HepG2 (cell line): ENCODE measurements around the gene GNG13. TPM values are rescaled to one million over a fixed set of nuclear protein-coding genes. Genes with fewer than 3 reads are reported as not detected.

Source experiments
- AGO1 ChIP-seq: fragments of 200-400 bp; formaldehyde crosslinking; IDR thresholded peaks from 2 replicates; pipeline ENCODE4 v1.6.1; 2017; ENCODE audit warnings: mild to moderate bottlenecking, low read depth, low read length, moderate library complexity; ENCODE audit not compliant: poor library complexity, severe bottlenecking
- ARNT2 ChIP-seq: sonication (generic); formaldehyde crosslinking; IDR thresholded peaks from 2 replicates; pipeline ENCODE4 v1.8.0; 2022; ENCODE audit warnings: mild to moderate bottlenecking, low read depth, missing genetic modification reagents, moderate library complexity
- CEBPB ChIP-seq: IDR thresholded peaks from 2 replicates; pipeline ENCODE4 v1.6.1; 2011; ENCODE audit warnings: low read depth, low read length, improper control_type of control experiment, borderline replicate concordance
- CTCF ChIP-seq: sonication (generic); formaldehyde crosslinking; IDR thresholded peaks from 2 replicates; pipeline ENCODE4 v1.5.0; 2020; ENCODE audit warnings: mild to moderate bottlenecking, missing genetic modification reagents, moderate library complexity
- E2F5 ChIP-seq: sonication (generic); formaldehyde crosslinking; conservative IDR thresholded peaks from 2 replicates; pipeline ENCODE4 v1.4.0; 2020; ENCODE audit warnings: missing genetic modification reagents
- ETV5 ChIP-seq: IDR thresholded peaks from 2 replicates; pipeline ENCODE4 v1.6.1; 2018; ENCODE audit warnings: missing biosample characterization, missing genetic modification reagents, inconsistent platforms, borderline replicate concordance
- FOXC1 ChIP-seq: sonication (generic); formaldehyde crosslinking; IDR thresholded peaks from 2 replicates; pipeline ENCODE4 v1.8.0; 2022; ENCODE audit warnings: mild to moderate bottlenecking, missing genetic modification reagents, borderline replicate concordance
- IRF2 ChIP-seq: IDR thresholded peaks from 2 replicates; pipeline ENCODE4 v1.6.1; 2018; ENCODE audit warnings: missing genetic modification reagents, missing compliant biosample characterization
- MLLT10 ChIP-seq: sonication (generic); formaldehyde crosslinking; IDR thresholded peaks from 2 replicates; pipeline ENCODE4 v1.4.0; 2020; ENCODE audit warnings: missing genetic modification reagents
- MXI1 ChIP-seq: IDR thresholded peaks from 3 replicates; pipeline ENCODE4 v1.6.1; 2012; ENCODE audit warnings: low read depth, low read length, inconsistent platforms, borderline replicate concordance
- NFKBIZ ChIP-seq: IDR thresholded peaks from 2 replicates; pipeline ENCODE4 v1.6.1; 2018; ENCODE audit warnings: missing genetic modification reagents, missing compliant biosample characterization
- RXRB ChIP-seq: IDR thresholded peaks from 2 replicates; pipeline ENCODE4 v1.6.1; 2016; ENCODE audit warnings: borderline replicate concordance, missing genetic modification reagents, missing compliant biosample characterization
- SNAPC2 ChIP-seq: sonication (generic); formaldehyde crosslinking; IDR thresholded peaks from 2 replicates; pipeline ENCODE4 v1.8.1; 2022; ENCODE audit warnings: mild to moderate bottlenecking, missing genetic modification reagents
- SSRP1 ChIP-seq: IDR thresholded peaks from 2 replicates; pipeline ENCODE4 v1.6.1; 2016; ENCODE audit warnings: control low read depth
- TARDBP ChIP-seq: sonication (generic); formaldehyde crosslinking; IDR thresholded peaks from 2 replicates; pipeline ENCODE4 v1.8.0; 2022; ENCODE audit warnings: mild to moderate bottlenecking, missing genetic modification reagents
- ZMAT5 ChIP-seq: sonication (generic); formaldehyde crosslinking; IDR thresholded peaks from 2 replicates; pipeline ENCODE4 v1.5.0; 2020; ENCODE audit warnings: mild to moderate bottlenecking, low read depth, missing genetic modification reagents, borderline replicate concordance
- ZNF513 ChIP-seq: sonication (generic); formaldehyde crosslinking; conservative IDR thresholded peaks from 2 replicates; pipeline ENCODE4 v1.5.0; 2020; ENCODE audit warnings: missing genetic modification reagents
- ZNF891 ChIP-seq: sonication (generic); formaldehyde crosslinking; IDR thresholded peaks from 2 replicates; pipeline ENCODE4 v1.5.0; 2020; ENCODE audit warnings: mild to moderate bottlenecking, missing genetic modification reagents
- ZSCAN22 ChIP-seq: sonication (generic); formaldehyde crosslinking; IDR thresholded peaks from 2 replicates; pipeline ENCODE4 v1.4.0; 2020; ENCODE audit warnings: mild to moderate bottlenecking, missing genetic modification reagents
- polyA plus RNA-seq, 8 experiments: library from polyadenylated mRNA; depleted of rRNA in 3 of 8; stranded (reverse) in 7 of 8; unstranded in 1 of 8; fragments of >200 nt; fragmentation: Illumina TruSeq in 4 of 8; extraction: Trizol in 4 of 8; gene quantifications; 2 replicates each; pipeline versions ENCODE4 v1.2.1 to v1.2.3, GENCODE V29; 2011 to 2016; ENCODE audit warnings: low read depth in 4 of 8, missing spikeins in 1 of 8, mixed read lengths in 1 of 8; ENCODE audit not compliant: insufficient read depth in 1 of 8
- total RNA-seq, 5 experiments: library from RNA; depleted of rRNA; stranded (reverse); fragments of >200 nt; fragmentation: Illumina TruSeq; extraction: Trizol; gene quantifications; 2 replicates each; pipeline ENCODE4 v1.2.3, GENCODE V29; 2016; ENCODE audit warnings: low read depth in 1 of 5
- TF ChIP-seq, protein P1 (sequence below): sonication (generic); formaldehyde crosslinking; IDR thresholded peaks from 2 replicates; pipeline ENCODE4 v1.4.0; 2020; ENCODE audit warnings: mild to moderate bottlenecking, missing genetic modification reagents
- TF ChIP-seq, protein P2 (sequence below): IDR thresholded peaks from 2 replicates; pipeline ENCODE4 v1.6.1; 2016; ENCODE audit warnings: low read depth, control low read depth
- TF ChIP-seq, protein P3 (sequence below): IDR thresholded peaks from 2 replicates; pipeline ENCODE4 v1.6.1; 2018; ENCODE audit warnings: missing genetic modification reagents

The GNG13 gene
- total and polyA plus RNA-seq, 2 of the 13 experiments (the other 11 are each of a cell fraction or from before 2014, with no cell fraction given) = not detected

- TF ChIP-seq E2F5 (CRISPR knock-in tag) = peak; percentile 94
- TF ChIP-seq, protein P1, sequence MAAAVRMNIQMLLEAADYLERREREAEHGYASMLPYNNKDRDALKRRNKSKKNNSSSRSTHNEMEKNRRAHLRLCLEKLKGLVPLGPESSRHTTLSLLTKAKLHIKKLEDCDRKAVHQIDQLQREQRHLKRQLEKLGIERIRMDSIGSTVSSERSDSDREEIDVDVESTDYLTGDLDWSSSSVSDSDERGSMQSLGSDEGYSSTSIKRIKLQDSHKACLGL (CRISPR knock-in tag) = no peak; the same call in 1 of the 2 replicates
- TF ChIP-seq CTCF (CRISPR knock-in tag) = no peak
- no peak for TF ChIP-seq ZMAT5
- no peak for TF ChIP-seq RXRB (CRISPR knock-in tag)
- peak; percentile 38; the same call in 1 of the 2 replicates for TF ChIP-seq ARNT2 (CRISPR knock-in tag)
- TF ChIP-seq SNAPC2 (CRISPR knock-in tag) = no peak
- TF ChIP-seq NFKBIZ = no peak
- no peak for TF ChIP-seq MLLT10
- no peak for TF ChIP-seq FOXC1 (CRISPR knock-in tag)
- no peak for TF ChIP-seq TARDBP (CRISPR knock-in tag)
- TF ChIP-seq CEBPB = no peak
- no peak for TF ChIP-seq SSRP1 (CRISPR knock-in tag)
- no peak for TF ChIP-seq IRF2 (CRISPR knock-in tag)
- TF ChIP-seq ZNF891 = no peak
- no peak for TF ChIP-seq AGO1
- TF ChIP-seq, protein P2, sequence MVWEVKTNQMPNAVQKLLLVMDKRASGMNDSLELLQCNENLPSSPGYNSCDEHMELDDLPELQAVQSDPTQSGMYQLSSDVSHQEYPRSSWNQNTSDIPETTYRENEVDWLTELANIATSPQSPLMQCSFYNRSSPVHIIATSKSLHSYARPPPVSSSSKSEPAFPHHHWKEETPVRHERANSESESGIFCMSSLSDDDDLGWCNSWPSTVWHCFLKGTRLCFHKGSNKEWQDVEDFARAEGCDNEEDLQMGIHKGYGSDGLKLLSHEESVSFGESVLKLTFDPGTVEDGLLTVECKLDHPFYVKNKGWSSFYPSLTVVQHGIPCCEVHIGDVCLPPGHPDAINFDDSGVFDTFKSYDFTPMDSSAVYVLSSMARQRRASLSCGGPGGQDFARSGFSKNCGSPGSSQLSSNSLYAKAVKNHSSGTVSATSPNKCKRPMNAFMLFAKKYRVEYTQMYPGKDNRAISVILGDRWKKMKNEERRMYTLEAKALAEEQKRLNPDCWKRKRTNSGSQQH = peak; percentile 85; the same call in 1 of the 2 replicates
- TF ChIP-seq ZNF513 = no peak
- peak; percentile 87; the same call in 1 of the 3 replicates for TF ChIP-seq MXI1
- TF ChIP-seq ZSCAN22 (CRISPR knock-in tag) = no peak
- no peak for TF ChIP-seq ETV5 (CRISPR knock-in tag)
- TF ChIP-seq, protein P3, sequence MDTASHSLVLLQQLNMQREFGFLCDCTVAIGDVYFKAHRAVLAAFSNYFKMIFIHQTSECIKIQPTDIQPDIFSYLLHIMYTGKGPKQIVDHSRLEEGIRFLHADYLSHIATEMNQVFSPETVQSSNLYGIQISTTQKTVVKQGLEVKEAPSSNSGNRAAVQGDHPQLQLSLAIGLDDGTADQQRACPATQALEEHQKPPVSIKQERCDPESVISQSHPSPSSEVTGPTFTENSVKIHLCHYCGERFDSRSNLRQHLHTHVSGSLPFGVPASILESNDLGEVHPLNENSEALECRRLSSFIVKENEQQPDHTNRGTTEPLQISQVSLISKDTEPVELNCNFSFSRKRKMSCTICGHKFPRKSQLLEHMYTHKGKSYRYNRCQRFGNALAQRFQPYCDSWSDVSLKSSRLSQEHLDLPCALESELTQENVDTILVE (CRISPR knock-in tag) = peak; percentile 26; the same call in 1 of the 2 replicates
Observed at GRCh38 chr16:788399-789126, 12.0 kb downstream of the GNG13 start, which contains the start of gene CHTF18 (continued).
